Measurements from ENCODE around the gene OR10AD1.
"Not testable (repeated sequence)": the region's sequence is repeated elsewhere in the genome, so short reads cannot be mapped to it uniquely, and the experiment has no call there.

Gene OR10AD1

GRCh38 chr12:48160046-48160445 is 43.0 kb downstream of the OR10AD1 start:
- no peak for DNase-seq (ENCODE audit: low spot score)

- DNase-seq (ENCODE audit: low spot score), result no peak
These were observed 45.2 kb downstream of the OR10AD1 start for GRCh38 chr12:48157889-48158370.

GRCh38 chr12:48157018-48157888 is 45.8 kb downstream of the OR10AD1 start, which contains the start of gene ASB8:
TSS of gene ASB8 (minus strand) at chr12:48157515. CDS start at chr12:48153496, 4,019 bp downstream.
- peak; percentile 98 for DNase-seq (ENCODE audit: low spot score)

GRCh38 chr12:48156652-48157017 is 46.5 kb downstream of the OR10AD1 start:
- DNase-seq (ENCODE audit: low spot score), result no peak

DNA sequence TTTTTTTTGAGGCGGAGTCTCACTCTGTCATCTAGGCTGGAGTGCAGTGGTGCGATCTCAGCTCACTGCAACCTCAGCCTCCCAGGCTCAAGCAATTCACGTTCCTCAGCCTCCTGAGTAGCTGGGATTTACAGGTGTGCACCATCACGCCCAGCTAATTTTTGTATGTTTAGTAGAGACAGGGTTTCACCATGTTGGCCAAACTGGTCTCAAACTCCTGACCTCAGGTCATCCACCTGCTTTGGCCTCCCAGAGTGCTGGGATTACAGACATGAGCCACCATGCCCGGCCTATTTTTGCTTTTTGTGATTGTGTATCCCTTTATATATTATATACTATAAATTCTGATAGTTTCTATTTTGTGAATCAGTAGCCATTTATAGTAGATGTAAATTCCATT is 47.3 kb downstream of the OR10AD1 start:
- DNase-seq (ENCODE audit: low spot score), result not testable (repeated sequence)

Data from putamen (tissue), 1 donor.